GM18861 (cell line): ENCODE data around the gene FAM234B.

Experiments used
- ATAC-seq: cut with Tn5 transposase; IDR thresholded peaks from one replicate; pipeline ENCODE4 v1.9.1; 2021; ENCODE audit not compliant: unreplicated experiment

FAM234B gene

GRCh38 chr12:13088496-13088895, 44.3 kb downstream of the FAM234B start:
- ATAC-seq, result no peak

GRCh38 chr12:13090054-13090453, 45.9 kb downstream of the FAM234B start:
- ATAC-seq, result no peak

DNA sequence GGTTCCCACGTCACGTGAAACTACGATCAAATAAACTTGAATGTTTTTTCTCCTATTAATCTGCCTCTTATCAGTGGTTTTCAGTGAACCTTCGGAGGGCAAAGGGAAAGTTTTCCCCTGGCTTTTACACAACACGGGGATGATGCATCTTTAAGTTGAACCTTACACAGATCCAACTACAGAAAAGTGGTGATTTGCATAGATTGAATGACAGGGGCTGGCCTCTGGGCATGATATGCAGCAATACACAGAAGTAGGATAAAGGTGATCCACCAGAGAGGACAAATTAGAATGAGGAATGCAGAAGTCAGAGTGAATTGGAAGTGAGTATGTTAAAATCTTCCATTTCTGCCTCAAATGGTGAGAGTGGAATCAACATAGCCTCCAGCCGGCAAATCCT, 47.7 kb downstream of the FAM234B start:
- no peak for ATAC-seq

GRCh38 chr12:13093191-13093847, 49.1 kb downstream of the FAM234B start:
- no peak for ATAC-seq

DNA sequence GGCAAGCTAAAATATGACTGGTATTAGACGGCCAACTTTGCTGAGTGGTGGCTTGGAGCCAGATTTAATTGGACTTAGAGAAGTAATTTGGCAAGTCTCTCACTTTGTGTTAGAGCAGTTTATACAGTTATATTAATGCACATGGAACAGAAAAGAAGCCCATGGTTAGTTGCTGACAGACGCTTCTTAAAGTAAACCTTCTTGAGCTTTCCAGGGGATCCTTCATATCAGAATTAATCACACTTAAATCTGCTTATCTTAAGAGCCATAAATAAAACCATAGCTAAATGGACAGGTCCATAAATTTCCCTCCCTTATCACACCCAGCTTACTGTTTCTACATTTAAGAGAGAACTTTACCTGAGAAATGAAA, 49.7 kb downstream of the FAM234B start:
- ATAC-seq, result no peak

DNA sequence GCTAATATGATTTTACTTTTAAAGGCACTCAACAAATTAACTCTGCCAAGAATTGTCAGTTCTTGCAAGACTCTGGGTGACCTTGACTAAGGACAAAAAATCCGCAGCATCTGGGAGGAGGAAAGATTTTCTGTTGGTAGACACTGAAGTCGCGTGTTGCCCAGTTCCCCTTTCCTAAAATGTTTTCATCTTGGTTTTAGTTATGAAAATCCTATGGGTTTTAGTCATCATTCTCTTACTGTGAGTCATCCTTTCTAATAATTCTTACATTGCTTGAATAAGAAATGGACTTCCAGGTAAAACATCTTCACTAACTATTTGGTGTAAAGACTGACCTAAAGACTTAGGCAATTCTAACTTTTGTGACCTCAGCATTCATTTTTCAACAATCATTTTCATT, 50.2 kb downstream of the FAM234B start:
- peak; percentile 51 for ATAC-seq

- peak; percentile 45 for ATAC-seq
Measured at GRCh38 chr12:13095266-13095995, 51.2 kb downstream of the FAM234B start.

- no peak for ATAC-seq
Measured at GRCh38 chr12:13097491-13098011, 53.4 kb downstream of the FAM234B start.

GRCh38 chr12:13099066-13099843, 55.1 kb downstream of the FAM234B start:
- ATAC-seq, result no peak

GRCh38 chr12:13099844-13100604, 55.8 kb downstream of the FAM234B start:
- no peak for ATAC-seq

- ATAC-seq, result no peak
Measured at GRCh38 chr12:13100605-13100881, 56.4 kb downstream of the FAM234B start.

GRCh38 chr12:13100882-13101769, 56.9 kb downstream of the FAM234B start:
- peak; percentile 72 for ATAC-seq

DNA sequence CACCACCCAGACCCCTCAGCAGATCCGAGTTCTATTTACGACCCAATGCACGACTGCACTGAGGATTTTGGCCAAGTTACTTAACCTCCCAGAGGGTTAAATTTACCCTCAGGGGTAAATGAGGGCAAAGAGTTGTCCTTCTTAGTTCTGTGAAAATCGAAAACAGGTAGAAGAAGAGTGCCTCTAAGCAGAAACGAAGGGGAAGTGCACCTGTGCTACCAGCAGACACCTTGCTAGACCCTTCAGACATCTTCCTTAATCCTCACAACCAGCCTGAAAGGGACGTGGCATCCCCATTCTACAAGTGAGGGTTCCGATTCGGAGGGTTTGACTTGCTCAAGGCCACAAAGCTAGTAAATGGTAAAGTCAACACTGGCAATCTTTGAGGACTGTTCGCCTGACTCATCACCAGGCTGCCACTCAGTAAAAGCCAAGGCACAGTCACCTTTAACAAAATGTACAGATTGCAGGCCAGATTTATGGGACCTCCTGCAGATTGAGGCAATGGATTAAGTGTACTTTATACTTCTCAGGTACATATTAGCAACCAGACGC, 57.7 kb downstream of the FAM234B start:
- ATAC-seq, result no peak

- no peak for ATAC-seq
Measured at GRCh38 chr12:13102461-13103195, 58.4 kb downstream of the FAM234B start.

DNA sequence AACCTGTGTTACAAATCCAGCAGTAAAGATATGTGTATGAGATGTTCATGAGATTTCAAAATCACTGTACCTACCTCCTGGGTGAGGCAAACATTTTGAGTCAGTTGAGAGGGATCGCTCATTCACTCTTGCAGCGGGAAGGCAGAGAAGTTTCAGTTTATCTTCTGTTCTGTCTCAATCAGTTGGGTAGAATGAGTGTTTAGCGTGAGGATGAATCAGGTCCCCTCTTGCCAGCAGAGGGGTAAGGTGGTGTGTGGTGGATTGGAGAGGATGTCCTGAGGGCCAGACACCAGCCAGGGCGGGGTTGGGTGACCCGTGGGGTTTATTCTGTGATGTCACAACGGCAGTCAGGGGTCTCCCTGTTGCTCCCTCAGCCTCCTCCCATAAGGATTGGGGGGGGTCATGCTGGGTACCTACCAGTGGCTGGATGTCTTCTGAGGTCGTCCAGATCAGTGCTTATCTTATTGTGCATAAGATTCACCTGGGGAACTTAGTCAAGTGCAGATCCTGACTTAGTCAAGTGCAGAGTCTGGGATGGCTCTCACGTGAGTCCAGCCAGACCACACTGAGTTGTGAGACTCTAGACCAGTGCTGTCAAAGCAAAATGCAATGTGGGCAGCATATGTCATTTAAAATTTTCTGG, 59.3 kb downstream of the FAM234B start, which contains the start of gene GSG1:
GSG1 (minus strand) TSS at position 277 of the 643 bp plus-strand sequence; CDS start at position 122, 155 bp downstream.
- ATAC-seq, result no peak

DNA sequence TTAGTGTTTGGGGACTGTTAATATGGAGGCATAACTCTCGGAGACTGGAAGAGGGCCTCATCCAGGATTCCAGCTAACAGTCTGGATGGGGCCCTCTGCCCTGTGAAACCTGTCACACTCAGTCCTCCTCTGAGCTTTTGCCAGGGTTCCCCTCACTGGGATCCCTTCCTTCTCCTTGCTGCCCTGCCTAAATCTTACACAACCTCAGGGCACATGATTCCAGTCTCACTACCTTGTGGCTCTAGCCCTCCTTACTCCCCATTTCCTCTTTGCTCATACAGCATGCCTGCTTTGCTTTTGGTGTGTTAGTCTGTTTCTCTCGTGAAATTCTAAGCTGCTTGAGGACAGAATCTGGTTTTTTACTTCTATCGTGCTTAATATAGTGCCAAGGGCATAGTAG, 60.2 kb downstream of the FAM234B start:
- ATAC-seq, result no peak

GRCh38 chr12:13105781-13106180, 61.6 kb downstream of the FAM234B start:
- no peak for ATAC-seq

GRCh38 chr12:13106666-13107065, 62.5 kb downstream of the FAM234B start:
- no peak for ATAC-seq

DNA sequence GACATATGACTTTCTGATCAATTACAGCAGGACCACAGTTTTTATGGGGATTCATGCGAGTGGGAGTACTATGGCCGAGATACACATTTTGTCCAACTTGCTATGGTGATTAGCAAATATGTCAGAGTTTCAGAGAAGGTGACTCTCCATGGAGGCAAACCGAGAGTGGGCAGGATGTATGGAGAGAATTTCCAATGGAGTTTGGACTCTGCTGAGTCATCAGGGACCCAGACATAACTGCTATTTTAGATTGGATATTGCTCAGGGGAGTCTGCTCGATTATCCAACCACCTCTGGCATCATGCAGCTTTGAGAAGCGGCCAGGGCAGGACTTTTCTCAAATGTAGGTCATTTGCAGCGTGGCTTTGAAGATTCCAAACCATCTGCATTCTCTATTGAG, 68.8 kb downstream of the FAM234B start:
- no peak for ATAC-seq
